GM23338 (cell line): ENCODE data around the gene EMILIN2. TPM values are rescaled to one million over a fixed set of nuclear protein-coding genes. Genes with fewer than 3 reads are reported as not detected.
"Not testable (repeated sequence)": the region's sequence is repeated elsewhere in the genome, so short reads cannot be mapped to it uniquely, and the experiment has no call there.

ENCODE experiments used
- ATAC-seq: fragments of 200-7000 bp; cut with Tn5 transposase; 3 replicates; pipeline ENCODE4 v1.9.1; 2020
- DNase-seq: peaks from one replicate; pipeline ENCODE4 v3.0.0-alpha.2; 2015; ENCODE audit warnings: low spot score
- H2AFZ ChIP-seq: fragments of 200-600 bp; sonication (generic); 2 replicates; pipeline ENCODE4 v1.8.0; 2016; ENCODE audit warnings: antibody characterized with exemption, mild to moderate bottlenecking, moderate library complexity
- H3F3A ChIP-seq: fragments of 200-600 bp; sonication (generic); replicated peaks from 2 replicates; pipeline ENCODE4 v1.8.0; 2017; ENCODE audit warnings: antibody characterized with exemption, mixed run types, low read depth
- H3K27ac ChIP-seq: fragments of 200-600 bp; sonication (generic); 2 replicates; pipeline ENCODE4 v1.6.1; 2016; ENCODE audit warnings: low read depth
- H3K27me3 ChIP-seq: fragments of 200-600 bp; sonication (generic); 2 replicates; pipeline ENCODE4 v1.8.0; 2016; ENCODE audit warnings: mild to moderate bottlenecking, mixed run types, moderate library complexity; ENCODE audit not compliant: insufficient read depth
- H3K36me3 ChIP-seq: fragments of 200-600 bp; sonication (generic); 2 replicates; pipeline ENCODE4 v1.8.0; 2016; ENCODE audit warnings: mild to moderate bottlenecking; ENCODE audit not compliant: insufficient read depth
- H3K4me1 ChIP-seq: fragments of 200-600 bp; sonication (generic); 2 replicates; pipeline ENCODE4 v1.8.0; 2016; ENCODE audit warnings: mild to moderate bottlenecking, moderate library complexity; ENCODE audit not compliant: insufficient read depth
- H3K4me2 ChIP-seq: fragments of 200-600 bp; sonication (generic); 2 replicates; pipeline ENCODE4 v1.7.1; 2017; ENCODE audit warnings: mixed run types
- H3K4me3 ChIP-seq: fragments of 200-600 bp; sonication (generic); 2 replicates; pipeline ENCODE4 v1.6.1; 2016; ENCODE audit warnings: mixed run types
- H3K79me2 ChIP-seq: fragments of 200-600 bp; sonication (generic); replicated peaks from 2 replicates; pipeline ENCODE4 v1.8.0; 2017; ENCODE audit warnings: mild to moderate bottlenecking; ENCODE audit not compliant: insufficient read depth
- H3K9me2 ChIP-seq: fragments of 200-600 bp; sonication (generic); 2 replicates; pipeline ENCODE4 v1.8.0; 2017; ENCODE audit not compliant: insufficient read depth
- H4K20me1 ChIP-seq: fragments of 200-600 bp; sonication (generic); replicated peaks from 2 replicates; pipeline ENCODE4 v1.8.0; 2017; ENCODE audit warnings: mild to moderate bottlenecking; ENCODE audit not compliant: insufficient read depth
- H3K27ac Mint-ChIP-seq: 2 replicates; pipeline ENCODE4 v1.8.0; 2020; ENCODE audit warnings: inconsistent platforms, mild to moderate bottlenecking, moderate library complexity, mixed read lengths
- H3K27me3 Mint-ChIP-seq: 3 replicates; pipeline ENCODE4 v1.8.0; 2022; ENCODE audit warnings: low read depth, mild to moderate bottlenecking, moderate library complexity, mixed read lengths, inconsistent platforms; ENCODE audit not compliant: insufficient read depth, poor library complexity
- H3K36me3 Mint-ChIP-seq: 3 replicates; pipeline ENCODE4 v1.8.0; 2021; ENCODE audit warnings: low read depth, mild to moderate bottlenecking, inconsistent platforms, moderate library complexity, mixed read lengths
- H3K4me1 Mint-ChIP-seq: 3 replicates; pipeline ENCODE4 v1.8.0; 2020; ENCODE audit warnings: mild to moderate bottlenecking, inconsistent platforms, mixed read lengths
- H3K4me3 Mint-ChIP-seq: 3 replicates; pipeline ENCODE4 v1.8.0; 2021; ENCODE audit warnings: moderate library complexity, mild to moderate bottlenecking, inconsistent platforms, mixed read lengths
- H3K9me3 Mint-ChIP-seq: 3 replicates; pipeline ENCODE4 v1.8.0; 2020; ENCODE audit warnings: moderate library complexity, mild to moderate bottlenecking, inconsistent platforms, mixed read lengths
- CREB1 ChIP-seq: fragments of 250-450 bp; sonication (Bioruptor Pico); IDR thresholded peaks from 2 replicates; pipeline ENCODE4 v1.5.0; 2020; ENCODE audit warnings: low read depth, mild to moderate bottlenecking, moderate library complexity
- CTCF ChIP-seq, 2 experiments: fragments of 200-600 bp in 1 of 2; sonication (generic) in 1 of 2; conservative IDR thresholded peaks; 2 replicates each; pipeline versions ENCODE4 v1.5.1 to v1.6.1; 2016 to 2017; ENCODE audit warnings: antibody characterized with exemption in 2 of 2, low read depth in 2 of 2, mild to moderate bottlenecking in 2 of 2, moderate library complexity in 1 of 2
- EZH2 ChIP-seq: fragments of 200-600 bp; sonication (generic); IDR thresholded peaks from one replicate; pipeline ENCODE4 v1.8.0; 2017; ENCODE audit warnings: antibody characterized with exemption, mild to moderate bottlenecking, low read depth; ENCODE audit not compliant: unreplicated experiment
- JUNB ChIP-seq: IDR thresholded peaks from one replicate; pipeline ENCODE4 v1.6.1; 2016; ENCODE audit warnings: antibody characterized with exemption; ENCODE audit not compliant: unreplicated experiment
- NANOG ChIP-seq: IDR thresholded peaks from 2 replicates; pipeline ENCODE4 v1.6.1; 2016; ENCODE audit warnings: antibody characterized with exemption, borderline replicate concordance
- POLR2AphosphoS5 ChIP-seq: IDR thresholded peaks from 2 replicates; pipeline ENCODE4 v1.6.1; 2016; ENCODE audit warnings: antibody characterized with exemption, low read depth
- STAT1 ChIP-seq: IDR thresholded peaks from one replicate; pipeline ENCODE4 v1.6.1; 2016; ENCODE audit warnings: antibody characterized with exemption; ENCODE audit not compliant: unreplicated experiment
- ZNF114 ChIP-seq: fragments of 250-450 bp; sonication (Bioruptor Pico); IDR thresholded peaks from 2 replicates; pipeline ENCODE4 v1.5.0; 2020; ENCODE audit warnings: mild to moderate bottlenecking, moderate library complexity
- ZNF462 ChIP-seq: fragments of 250-450 bp; sonication (Bioruptor Pico); IDR thresholded peaks from 2 replicates; pipeline ENCODE4 v1.5.0; 2020; ENCODE audit warnings: mild to moderate bottlenecking, moderate library complexity
- polyA plus RNA-seq: library from polyadenylated mRNA; unstranded; fragments of >200 nt; fragmentation: Nextera tagmentation; extraction: Ambion mirVana; gene quantifications from 2 replicates; pipeline ENCODE4 v1.2.1, GENCODE V29; 2016
- total RNA-seq: library from RNA; depleted of rRNA; stranded (reverse); fragments of >200 nt; shearing (Covaris generic); gene quantifications from 2 replicates; pipeline ENCODE4 v1.2.3, GENCODE V29; 2014
- TF ChIP-seq, protein P1 (sequence below): IDR thresholded peaks from 2 replicates; pipeline ENCODE4 v1.6.1; 2016; ENCODE audit warnings: antibody characterized with exemption

The EMILIN2 gene
- total and polyA plus RNA-seq, 2 experiments from 2014 or later: 3.0 to 11.6 TPM

GRCh38 chr18:2915486-2915885, 68.7 kb downstream of the EMILIN2 start:
- H3K27me3 ChIP-seq: not testable (repeated sequence)

GRCh38 chr18:2916184-2916583, 69.4 kb downstream of the EMILIN2 start:
- H3K27me3 ChIP-seq: no peaks in the 10 kb centered on the region
- Mint-ChIP-seq H3K27me3 (peaks cover 2% of the 10 kb centered on the region), H3K27ac (peak overlapping the region; percentile 86), H3K4me1 (peaks cover 51% of the 10 kb centered on the region), H3K9me3 (no peaks in the 10 kb centered on the region), H3K4me3 (peak overlapping the region; percentile 33; the same call in 1 of the 3 replicates), H3K36me3 (peaks cover 58% of the 10 kb centered on the region)
- no peak overlapping the region for H3K4me3 ChIP-seq
- no peaks in the 10 kb centered on the region for H3K79me2 ChIP-seq
- H3K27ac ChIP-seq: peak overlapping the region; percentile 41; the same call in 1 of the 2 replicates
- ATAC-seq: peak; percentile 81
- H3F3A ChIP-seq: no peaks in the 10 kb centered on the region
- H4K20me1 ChIP-seq: no peaks in the 10 kb centered on the region; the same call in 1 of the 2 replicates
- 0 out of 2 replicates have a peak overlapping the region, but pooled peaks have one; percentile 15 for H3K4me2 ChIP-seq
- peaks cover 13% of the 10 kb centered on the region for H3K4me1 ChIP-seq
- peak; percentile 80 for DNase-seq
- H2AFZ ChIP-seq: no peak overlapping the region
- no peaks in the 10 kb centered on the region; the same call in 1 of the 2 replicates for H3K36me3 ChIP-seq
- H3K9me2 ChIP-seq: no peaks in the 10 kb centered on the region
- TF ChIP-seq JUNB: no peak
- TF ChIP-seq, protein P1, sequence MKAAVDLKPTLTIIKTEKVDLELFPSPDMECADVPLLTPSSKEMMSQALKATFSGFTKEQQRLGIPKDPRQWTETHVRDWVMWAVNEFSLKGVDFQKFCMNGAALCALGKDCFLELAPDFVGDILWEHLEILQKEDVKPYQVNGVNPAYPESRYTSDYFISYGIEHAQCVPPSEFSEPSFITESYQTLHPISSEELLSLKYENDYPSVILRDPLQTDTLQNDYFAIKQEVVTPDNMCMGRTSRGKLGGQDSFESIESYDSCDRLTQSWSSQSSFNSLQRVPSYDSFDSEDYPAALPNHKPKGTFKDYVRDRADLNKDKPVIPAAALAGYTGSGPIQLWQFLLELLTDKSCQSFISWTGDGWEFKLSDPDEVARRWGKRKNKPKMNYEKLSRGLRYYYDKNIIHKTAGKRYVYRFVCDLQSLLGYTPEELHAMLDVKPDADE: no peak
- no peak for TF ChIP-seq POLR2AphosphoS5
- no peak for TF ChIP-seq EZH2
- TF ChIP-seq NANOG: no peak
- no peak for TF ChIP-seq STAT1
- no peak for TF ChIP-seq ZNF114 (CRISPR knock-in tag)
- TF ChIP-seq ZNF462 (CRISPR knock-in tag): 0 out of 2 replicates have a peak, but pooled peaks have one; percentile 15
- TF ChIP-seq CREB1 (CRISPR knock-in tag): peak; percentile 32; the same call in 1 of the 2 replicates
- no peak for TF ChIP-seq CTCF (conservative IDR thresholded peaks at IDR 0.05; ENCODE audit: low read depth in 2 of 2)

More at GRCh38 chr18:2915486-2915885, 68.7 kb downstream of the EMILIN2 start:
- H3K4me2 ChIP-seq, H4K20me1 ChIP-seq, H3F3A ChIP-seq, DNase-seq, H3K9me3 Mint-ChIP-seq, H3K4me3 ChIP-seq, H3K4me3 Mint-ChIP-seq, H3K27ac ChIP-seq, H3K9me2 ChIP-seq, H3K36me3 ChIP-seq, ATAC-seq, H3K27me3 Mint-ChIP-seq, H3K79me2 ChIP-seq, H2AFZ ChIP-seq: not testable (repeated sequence)
- peak overlapping the region; percentile 86 for H3K27ac Mint-ChIP-seq
- peaks cover 13% of the 10 kb centered on the region for H3K4me1 ChIP-seq
- H3K4me1 Mint-ChIP-seq: peaks cover 51% of the 10 kb centered on the region
- H3K36me3 Mint-ChIP-seq: peaks cover 58% of the 10 kb centered on the region
